ENCODE data around the gene TAF4.
A peak's percentile ranks its signal among the peaks of the same experiment; 100 is the strongest.

TAF4 gene

DNA sequence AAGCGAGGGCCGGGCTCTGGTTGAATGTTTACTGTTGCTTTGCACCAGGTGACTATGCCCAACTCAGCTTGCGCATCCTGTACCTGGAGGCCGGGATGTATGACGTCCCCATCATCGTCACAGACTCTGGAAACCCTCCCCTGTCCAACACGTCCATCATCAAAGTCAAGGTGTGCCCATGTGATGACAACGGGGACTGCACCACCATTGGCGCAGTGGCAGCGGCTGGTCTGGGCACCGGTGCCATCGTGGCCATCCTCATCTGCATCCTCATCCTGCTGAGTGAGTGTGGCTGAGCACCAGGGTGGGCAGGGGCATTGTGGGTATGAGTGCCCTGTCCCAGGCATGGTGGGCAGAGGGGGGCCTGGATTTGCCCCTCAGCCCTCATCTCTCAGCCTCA, 136.1 kb downstream of the TAF4 start:
- no peak for DNase-seq

DNA sequence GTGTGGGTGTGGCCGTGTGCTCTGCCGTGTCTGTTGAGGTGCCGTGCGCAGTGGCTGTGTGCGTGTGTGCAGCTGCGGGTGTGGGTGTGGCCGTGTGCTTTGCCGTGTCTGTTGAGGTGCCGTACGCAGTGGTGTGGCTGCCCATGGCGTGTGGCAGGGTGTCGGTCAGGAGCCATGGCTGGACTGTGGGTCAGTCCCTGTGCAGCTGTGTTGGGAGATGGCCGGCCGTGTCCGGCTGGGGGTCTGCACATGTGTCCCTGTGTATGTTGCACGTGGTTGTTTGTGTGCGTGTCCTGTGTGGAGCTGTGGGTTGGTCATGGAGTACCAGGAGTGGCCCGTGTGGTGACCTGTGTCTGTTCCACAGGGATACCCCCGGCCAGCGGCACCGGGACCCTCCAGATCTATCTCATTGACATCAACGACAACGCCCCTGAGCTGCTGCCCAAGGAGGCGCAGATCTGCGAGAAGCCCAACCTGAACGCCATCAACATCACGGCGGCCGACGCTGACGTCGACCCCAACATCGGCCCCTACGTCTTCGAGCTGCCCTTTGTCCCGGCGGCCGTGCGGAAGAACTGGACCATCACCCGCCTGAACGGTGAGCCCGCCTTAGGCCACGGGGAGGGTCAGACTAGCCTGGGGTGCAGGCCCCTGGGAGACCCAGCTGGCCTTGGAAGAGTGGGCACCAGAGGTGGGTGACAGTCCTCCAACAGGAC, 137.7 kb downstream of the TAF4 start:
- no peak for DNase-seq

- DNase-seq, result no peak
These were observed 138.4 kb downstream of the TAF4 start for GRCh38 chr20:61927193-61927825.

DNA sequence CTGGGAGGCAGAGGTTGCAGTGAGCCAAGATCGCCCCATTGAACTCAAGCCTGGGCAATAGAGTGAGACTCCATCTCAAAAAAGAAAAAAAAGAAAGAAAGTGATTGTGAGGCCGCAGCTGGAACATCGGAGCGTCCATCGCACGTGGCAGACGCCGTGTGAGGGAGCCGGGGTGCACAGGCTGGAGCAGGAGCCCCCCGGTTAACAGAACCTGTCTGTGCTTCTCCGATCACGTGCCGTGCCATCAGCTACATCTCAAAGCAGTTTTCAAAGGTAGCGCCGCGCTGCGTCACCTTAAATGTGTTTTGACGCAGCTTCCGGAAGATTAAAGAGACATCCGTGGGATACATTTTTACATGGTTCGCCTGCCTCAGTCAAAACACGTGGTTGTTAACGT, 138.9 kb downstream of the TAF4 start:
- no peak for DNase-seq

DNA sequence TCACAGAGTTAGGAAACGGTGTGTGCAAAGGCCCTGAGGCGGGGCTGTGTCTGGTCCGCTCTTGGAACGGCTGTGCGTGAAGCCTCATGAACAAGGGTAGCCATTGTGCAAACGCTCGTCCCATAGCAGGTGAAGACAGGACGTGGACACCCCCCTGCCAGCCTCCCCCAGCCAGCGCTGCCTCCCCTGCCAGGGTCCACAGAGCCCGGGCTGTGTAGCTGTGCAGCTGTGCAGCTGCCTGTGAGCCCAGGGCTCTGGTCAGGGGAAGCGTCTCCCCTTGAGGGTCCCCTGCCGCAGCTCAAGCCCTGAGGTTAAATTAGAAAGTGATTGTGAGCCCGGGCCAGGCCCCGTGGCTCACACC, 139.4 kb downstream of the TAF4 start:
- no peak for DNase-seq

DNA sequence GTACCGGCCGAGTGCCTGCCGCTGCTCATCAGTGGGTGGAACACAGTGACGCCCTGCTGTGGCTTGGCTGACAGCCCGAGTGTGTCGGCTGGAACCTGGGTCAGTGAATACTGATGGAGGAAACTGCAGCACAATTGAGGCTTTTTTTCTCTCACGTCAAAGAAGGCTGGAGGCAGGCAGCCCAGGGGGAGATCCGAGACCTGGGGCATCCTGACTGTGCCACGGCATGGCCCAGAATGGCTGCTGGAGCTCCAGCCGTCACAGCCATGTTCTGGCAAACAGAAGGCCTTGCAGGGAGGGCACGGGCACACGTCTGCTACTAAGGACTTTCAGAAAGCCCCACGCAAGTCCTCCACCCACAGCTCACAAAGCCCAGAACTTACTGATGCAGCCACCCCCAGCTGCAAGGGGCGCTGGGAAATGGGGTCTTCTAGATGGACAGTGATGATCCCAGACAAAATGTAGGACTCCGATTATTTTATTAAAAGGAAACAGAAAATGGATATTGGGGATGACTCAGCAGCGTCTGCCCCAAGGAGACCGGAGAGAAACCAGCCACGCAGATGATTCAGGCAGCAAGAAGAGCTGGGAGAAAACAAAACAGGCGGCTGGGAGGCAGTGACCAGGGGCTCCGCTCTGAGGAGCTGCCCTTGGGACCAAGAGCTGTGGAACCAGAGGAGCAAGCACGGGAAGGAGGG, 140.0 kb downstream of the TAF4 start:
- peak; percentile 24 for DNase-seq

DNA sequence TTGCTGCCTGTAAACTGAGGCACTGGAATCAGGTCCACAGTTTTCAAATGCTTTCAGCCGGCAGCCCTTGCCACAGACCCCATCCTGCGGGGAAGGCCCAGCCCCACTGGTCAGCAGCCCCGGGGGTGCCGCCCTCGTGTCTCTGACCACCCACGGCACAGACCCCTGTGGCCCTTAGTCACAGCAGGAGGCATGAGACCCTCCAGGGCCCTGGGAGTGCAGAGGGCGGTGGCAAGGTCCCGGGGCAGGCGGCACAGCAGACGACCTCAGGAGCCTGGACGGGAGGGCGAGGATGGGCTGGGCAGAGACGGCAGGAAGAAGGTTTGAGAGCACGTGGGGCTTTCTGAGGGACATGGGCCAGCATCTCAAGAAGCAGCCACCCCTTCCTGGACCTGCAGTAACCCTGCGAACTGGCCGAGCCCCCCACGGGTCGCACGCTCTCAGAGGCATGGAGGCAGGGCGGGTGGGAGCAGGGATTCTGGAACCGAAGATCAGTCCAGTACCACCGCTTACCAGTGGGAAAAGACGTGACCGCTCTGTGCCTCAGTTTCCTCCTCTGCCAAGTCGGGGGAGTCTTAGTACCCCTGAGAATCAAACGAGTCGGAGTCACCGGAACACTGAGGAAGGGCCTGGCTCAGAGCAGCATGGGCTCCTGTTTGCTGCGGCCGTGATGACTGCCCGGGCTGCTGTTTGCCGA, 140.7 kb downstream of the TAF4 start:
- DNase-seq, result no peak
